Measurements from ENCODE around the gene CREBZF.
"Not testable (repeated sequence)": the region's sequence is repeated elsewhere in the genome, so short reads cannot be mapped to it uniquely, and the experiment has no call there.

The CREBZF gene

DNA sequence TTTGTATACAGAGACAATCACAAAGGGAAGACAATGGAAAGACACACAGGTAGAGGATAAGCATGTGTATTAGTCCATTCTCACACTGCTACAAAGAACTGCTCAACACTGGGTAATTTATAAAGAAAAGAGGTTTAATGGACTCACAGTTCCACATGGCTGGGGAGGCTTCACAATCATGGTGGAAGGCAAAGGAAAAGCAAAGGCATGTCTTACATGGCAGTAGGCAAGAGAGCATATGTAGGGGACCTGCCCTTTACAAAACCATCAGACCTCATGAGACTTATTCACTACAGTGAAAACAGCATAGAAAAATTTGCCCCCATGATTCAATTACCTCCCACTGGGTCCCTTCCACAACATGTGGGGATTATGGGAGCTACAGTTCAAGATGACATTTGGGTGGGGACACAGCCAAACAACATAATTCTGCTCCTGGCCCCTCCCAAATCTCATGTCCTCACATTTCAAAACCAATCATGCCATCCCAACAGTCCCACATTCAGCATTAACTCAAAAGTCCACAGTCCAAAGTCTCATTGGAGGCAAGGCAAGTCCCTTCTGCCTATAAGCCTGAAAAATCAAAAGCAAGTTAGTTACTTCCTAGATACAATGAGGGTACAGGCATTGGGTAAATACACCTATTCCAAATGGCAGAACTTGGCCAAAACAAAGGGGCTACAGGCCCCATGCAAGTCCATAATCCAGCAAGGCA is 6.2 kb upstream of the CREBZF start:
- not testable (repeated sequence) for DNase-seq

DNA sequence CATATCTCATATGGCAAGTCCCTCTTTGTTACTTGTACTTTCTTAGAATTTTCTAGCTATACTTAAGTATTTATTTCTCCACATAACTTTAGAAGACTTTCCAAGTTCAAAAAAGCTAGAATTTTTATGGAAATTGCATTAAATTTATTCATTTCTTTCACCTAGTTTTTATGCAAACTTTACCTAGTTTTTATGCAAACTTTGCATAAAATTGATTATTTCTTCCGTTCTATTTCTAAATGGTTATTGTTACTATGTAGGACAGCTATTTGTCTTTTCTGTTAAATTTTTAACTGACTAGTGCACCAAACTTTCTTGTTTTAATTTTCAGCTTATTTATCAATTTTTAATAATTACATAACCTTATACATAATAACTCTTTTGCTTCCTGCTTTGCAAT is 3.2 kb upstream of the CREBZF start:
- no peak for DNase-seq

DNA sequence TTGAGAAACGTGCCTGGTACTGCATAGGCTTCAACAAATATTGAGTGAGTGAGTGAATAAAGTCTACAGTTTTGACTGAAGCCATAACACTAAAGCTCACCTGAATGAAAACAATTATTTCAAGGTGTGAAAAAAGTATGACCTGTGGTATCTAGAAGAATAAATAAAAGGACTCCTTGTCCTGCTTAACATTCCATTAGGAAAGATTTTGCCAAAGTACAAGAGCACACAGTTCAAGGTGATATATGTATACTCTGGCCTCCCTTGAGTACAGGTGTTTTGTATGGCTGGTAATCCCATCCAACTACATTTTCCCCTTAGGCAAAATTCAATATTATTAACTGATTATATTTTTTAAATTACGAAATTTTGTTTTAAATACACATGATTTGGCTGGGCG is 1.8 kb upstream of the CREBZF start:
- no peak for DNase-seq

DNA sequence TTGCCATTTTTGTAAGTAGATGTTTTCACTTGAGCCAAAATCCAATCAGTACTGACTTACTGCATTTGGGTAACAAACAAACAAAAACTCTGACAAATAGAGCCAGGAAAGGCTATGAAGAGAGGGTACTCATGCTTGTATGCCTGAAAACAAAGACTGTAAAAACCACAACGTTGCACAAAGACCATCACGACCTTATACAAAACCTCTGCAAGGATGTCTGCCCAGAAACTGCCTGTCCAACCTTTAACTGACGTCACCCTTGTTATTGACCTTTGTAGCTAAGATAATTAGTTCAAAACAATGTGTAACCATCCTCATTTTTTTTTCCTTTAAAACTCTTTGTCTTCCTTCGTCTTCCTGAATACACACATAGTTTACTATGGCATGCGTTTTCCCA is 804 bp upstream of the CREBZF start:
- DNase-seq, result peak in 2 of 56 donors; percentile 10 to 22

DNA sequence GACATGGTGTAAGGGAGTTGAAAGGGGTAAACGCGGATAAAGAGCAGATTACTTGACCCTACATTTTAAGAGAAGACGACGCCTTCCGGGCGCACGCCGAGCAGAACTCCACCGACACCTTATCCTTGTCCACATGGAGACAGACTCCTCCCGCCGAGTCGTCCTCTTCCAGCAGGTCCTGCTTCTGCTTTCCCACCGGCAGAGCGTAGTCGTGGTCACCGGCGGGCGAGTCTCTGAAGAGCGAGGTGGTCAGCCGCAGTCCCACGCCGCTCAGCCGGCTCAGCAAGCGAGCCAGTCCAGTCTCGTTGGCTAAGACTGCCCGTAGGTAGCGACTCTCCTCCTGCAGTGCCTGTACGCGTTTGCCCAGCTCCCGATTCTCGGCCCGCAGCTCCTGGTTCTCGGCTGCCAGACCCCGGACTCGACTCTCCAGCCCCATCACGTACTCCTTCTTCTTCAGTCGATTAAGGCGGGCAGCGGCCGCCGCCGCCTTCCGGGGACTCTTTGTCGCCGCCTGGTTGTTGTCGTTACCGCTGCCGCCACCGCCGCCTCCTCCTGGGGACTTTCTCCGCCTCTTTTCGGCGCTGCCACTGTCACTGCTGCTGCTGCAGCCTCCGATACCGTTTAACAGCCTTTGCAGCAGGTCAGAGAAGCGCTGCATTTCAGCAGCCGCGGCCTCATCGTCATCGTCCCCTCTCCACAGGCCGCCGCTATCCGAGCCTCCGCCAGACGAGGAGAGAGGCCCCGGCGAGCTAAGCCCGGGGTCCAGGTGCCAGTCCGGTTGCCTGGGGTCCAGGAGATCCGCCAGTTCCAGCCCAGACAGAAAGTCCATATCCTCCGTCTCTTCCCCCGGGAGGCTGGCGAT is 945 bp downstream of the CREBZF start:
- DNase-seq, result peak in 53 of 56 donors; percentile 8 to 83 (median 67)

DNA sequence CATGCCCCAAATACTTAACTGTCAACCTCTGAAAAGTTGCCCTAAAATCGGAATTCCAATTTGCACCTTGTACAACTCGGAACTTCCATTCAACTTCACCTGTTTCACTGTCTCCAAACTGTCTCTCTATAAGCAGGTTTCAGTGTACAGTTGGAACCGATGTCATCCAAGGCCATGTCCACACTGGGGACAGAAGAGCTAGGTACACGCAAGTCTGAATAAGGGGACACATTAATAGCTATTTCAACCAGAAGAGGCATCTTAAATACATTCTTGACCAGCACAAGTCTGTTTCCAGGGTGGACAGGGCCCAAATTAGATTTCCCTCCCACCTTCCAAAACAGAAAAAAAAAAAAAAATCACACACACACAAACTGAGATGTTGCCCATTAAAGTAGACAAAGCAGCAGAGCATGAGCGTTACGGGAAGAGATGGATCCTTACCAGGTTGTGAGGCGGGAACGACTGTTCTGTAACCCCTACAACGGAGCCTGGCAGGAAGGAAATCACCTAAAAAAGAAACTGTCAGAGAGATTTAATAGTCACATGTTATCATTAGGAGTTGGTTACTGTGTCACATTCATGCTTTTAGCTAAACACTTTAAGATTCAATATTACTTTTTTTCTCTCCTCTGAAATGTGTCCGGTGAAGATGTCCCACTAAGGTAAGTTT is 1.7 kb downstream of the CREBZF start:
- DNase-seq, result no peak

DNA sequence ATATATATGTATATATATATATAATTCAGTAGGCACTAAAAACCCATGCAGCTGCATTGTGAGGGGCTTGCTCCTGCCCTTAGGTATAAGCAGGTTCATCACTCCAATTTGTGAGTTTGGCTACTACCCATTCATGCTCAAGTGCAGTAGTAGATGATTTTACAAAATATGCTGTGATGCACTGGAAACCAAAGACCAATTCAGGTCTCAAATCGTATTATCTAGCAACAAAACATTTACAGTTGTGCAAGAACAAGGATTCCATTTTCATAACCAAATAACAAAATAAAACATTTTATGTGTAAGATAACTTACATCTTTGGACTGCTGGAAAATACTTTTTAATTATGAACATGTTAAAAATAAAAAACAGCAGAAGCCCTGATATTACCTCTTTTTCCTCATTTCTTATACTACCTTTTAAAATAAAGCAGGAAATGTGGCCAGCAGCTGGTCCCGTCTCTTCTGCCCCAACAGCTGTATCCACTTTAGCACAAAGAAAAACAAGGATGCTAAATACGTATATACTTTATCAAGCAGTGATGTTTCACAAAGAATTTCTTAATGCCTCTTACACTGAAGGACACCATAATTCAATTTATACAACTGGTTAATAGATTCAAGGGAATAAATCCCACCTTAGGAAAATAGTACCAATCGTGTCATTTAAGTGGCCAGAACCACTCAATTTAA is 2.8 kb downstream of the CREBZF start:
- no peak for DNase-seq

DNA sequence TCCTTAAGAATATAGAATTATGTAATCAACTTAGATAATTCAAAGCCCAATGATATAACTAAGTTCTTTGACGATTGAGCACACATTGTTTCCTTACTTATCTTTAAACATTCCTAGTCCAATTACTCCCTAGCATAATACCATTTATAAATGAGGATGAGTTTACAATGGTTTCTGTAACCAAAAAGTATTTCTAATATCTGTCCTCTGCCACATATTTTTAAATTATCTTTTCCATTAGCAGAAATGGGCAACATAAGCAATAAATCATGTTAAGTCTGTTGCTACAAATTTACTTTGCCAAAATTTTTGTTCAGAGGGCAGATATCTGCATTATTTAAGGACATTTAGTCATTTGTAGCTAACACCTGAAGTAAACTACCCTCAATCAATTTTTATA is 6.7 kb downstream of the CREBZF start:
- DNase-seq, result no peak

DNA sequence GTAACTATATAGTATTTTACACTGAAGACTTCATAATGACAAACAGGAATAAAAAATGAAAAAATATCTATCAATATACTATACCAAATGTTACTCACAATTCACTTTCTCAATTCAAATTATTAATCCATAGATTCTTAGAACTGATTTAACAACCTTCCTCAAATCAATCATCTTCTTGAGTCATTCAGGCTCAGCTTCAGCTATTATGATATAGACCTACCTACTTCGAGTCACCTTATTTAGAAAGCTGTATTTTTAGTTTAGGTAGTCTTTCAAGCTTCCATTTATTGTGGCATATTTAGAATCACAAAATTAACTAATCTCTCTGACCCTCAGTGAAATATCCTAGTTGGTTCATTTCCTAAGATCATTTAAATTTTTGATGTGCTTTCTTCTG is 8.2 kb downstream of the CREBZF start:
- no peak for DNase-seq

DNA sequence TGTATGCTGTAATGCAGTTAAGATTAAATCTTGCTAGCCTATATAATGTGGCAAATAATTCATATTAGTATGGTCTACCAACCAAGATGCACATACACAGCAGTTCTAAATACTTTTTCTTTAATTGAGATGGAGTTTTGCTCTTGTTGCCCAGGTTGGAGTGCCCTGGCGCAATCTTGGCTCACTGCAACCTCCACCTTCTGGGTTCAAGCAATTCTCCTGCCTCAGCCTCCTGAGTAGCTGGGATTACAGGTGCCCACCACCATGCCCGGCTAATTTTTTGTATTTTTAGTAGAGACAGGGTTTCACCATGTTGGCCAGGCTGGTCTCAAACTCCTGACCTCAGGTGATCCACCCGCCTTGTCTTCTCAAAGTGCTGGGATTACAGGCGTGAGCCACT is 10.6 kb downstream of the CREBZF start:
- DNase-seq, result not testable (repeated sequence)

DNA sequence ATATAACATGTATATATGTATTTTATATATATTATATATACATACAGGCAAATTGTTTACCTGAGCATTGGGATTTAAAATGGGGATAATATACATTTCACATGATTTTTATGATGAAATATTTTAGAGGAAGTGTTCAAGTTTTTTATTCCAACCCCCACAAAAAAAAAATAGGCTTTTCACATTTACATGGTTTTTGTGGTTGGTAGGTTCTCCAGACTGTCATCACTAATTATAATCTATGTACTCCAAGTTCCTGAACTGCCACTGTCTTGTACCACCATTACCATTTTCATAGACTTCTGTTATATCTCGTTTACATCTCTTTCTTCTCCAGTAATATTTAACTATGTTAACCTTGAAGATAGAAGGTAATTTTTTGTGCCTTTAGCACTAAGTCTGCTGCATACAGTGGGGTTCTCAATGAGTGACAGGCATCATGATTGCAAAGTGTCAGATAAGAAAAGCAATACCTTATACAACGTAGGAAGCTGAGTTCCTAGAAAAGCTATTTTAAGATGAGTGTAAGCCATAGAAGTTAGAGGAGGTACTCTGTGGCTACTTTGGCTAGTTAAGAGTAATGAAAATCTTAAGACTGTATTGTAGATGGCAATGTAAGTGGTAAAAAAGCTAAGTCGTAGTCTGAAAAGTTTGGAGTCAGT is 12.0 kb downstream of the CREBZF start:
- no peak for DNase-seq

DNA sequence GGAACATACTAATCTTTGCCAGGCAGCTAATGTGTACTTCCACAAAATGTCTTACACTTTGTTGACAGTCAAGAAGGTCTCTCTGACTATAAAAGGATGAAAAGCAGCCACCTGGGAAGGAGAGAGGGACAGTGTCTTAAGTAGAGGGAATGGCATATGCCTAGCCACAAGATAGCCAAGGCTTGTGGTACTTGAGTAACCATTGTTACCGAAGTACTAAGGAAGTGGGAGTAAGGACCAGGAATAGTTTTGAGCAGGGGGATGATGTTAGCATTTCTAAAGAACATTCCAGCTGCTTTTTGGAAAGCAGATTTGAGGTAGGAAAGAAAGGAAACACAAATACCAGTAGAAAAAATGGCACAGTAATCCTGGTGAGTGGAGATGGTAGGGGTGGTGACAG is 13.8 kb downstream of the CREBZF start:
- DNase-seq, result no peak

DNA sequence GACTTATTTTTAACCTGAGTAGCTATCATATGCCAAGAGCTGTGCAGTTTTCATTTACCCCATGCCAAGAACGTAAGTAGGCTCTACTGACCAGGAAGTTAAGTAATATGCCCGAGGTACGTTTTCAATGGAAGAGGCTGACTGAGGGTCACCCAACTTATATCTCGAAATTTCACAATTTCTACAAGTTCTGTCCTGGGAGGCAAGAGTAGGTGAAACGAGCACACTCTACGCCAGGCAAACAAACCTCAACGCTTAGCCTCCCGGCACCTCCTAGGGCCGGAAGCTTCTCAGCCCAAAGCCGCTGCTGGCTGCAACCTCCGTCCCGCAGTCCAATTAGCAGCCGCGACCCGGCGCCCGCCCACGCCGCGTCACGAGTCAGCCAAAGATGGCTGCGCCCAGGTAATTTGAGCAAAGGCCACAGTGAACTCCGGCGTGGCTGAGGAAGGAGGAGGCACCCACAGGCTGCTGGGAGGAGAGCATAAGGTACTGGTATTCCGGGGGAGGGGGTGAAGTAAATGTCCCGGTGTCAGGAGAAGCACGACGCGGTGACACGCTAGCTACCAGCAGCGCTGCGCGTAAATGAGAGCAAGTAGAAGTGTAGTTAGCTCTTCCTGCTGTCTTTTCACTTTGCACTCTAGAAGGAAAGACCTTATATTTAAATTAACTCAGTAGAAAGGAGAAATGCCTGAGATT is 17.2 kb downstream of the CREBZF start, which contains the start of gene TMEM126A:
TMEM126A (plus strand) TSS at position 364 of the 696 bp plus-strand sequence. CDS start 2,289 bp downstream, outside the sequence.
- DNase-seq, result peak; percentile 10 to 91 (median 76)

DNA sequence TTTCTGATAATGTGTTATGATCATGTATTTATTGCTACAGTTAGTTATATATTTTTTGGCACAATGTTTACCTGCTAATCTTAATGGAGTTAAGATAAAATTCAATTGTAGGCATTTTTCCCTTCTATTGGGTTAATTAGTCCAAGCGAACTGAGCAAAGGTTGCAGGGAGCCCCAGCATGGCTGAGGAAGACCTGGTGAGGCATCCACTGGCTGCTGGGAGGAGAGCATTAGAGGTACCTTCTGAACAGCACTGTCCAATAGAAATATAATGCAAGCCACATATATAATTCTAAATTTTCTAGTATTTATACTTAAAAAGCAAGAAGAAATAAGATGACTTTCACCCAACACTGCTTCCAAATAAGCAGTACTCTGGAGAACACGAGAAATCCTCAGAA is 17.9 kb downstream of the CREBZF start:
- no peak for DNase-seq

DNA sequence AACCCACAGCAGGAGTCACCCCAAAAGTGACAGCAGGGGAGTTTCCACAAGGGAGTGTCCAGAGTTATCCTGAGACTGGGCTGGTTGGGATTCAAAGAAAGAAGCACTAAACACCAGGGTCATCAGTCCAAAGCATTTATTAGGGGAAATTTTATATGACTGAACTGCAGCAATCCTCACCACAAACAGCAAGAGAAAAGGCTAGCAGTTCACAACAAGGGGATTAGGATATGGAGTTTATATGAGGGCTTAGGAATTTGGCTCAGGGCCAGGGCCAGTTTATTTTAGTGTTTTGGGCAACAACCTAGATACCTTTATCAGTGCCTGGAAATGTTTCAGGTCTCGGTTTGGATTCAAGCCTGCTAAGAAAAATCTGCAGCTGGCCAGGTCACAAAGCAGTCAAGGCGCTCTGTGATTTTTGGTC is 21.7 kb downstream of the CREBZF start:
- peak in 1 of 56 donors; percentile 3 for DNase-seq

DNA sequence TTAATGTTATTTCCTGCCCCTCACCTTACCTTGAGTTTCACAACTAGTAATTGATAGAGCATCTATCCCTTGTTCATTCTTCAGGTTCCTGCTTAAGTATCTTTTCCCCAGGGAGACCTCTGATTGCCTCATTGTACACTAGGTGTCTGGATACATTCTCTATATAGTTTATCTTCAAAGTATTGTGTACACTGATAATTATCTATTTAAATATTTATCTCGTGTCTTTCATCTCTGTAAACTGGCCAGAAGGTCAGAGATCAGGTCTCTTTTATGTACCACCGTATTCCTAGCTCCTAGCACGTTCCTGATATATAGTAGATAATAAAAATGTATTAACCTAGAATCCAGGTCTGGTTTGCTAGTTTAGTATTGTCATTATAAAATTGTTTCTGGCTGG is 30.2 kb downstream of the CREBZF start:
- no peak for DNase-seq

DNA sequence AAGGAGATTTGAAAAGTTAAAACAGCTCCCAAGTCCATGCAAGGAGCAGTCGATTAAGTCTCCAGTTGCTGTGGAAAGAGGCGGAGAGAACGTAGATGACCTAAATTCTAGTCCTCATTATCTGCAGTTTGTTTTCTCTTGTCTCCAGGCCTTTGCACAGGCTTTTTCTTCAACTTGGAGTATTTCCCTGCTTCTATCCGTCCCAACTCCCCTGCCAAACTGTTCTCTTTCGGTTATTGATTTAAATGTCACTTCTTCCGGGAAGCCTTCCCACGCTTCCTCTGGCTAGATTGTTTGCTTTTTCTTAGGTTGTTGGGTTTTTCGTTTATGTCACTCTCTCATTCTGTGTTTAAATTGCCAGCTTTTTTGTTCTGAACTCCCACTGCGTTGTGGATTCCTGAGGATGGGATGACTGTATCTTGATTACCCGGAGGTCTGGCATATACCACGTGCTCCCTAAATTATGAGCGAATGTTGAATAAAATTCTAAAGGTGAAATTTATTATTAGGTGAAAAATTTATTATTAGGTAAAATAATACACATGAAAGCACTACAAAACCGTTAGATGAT is 36.1 kb downstream of the CREBZF start:
- DNase-seq, result peak in 4 of 56 donors; percentile 26 to 53 (median 32)

DNA sequence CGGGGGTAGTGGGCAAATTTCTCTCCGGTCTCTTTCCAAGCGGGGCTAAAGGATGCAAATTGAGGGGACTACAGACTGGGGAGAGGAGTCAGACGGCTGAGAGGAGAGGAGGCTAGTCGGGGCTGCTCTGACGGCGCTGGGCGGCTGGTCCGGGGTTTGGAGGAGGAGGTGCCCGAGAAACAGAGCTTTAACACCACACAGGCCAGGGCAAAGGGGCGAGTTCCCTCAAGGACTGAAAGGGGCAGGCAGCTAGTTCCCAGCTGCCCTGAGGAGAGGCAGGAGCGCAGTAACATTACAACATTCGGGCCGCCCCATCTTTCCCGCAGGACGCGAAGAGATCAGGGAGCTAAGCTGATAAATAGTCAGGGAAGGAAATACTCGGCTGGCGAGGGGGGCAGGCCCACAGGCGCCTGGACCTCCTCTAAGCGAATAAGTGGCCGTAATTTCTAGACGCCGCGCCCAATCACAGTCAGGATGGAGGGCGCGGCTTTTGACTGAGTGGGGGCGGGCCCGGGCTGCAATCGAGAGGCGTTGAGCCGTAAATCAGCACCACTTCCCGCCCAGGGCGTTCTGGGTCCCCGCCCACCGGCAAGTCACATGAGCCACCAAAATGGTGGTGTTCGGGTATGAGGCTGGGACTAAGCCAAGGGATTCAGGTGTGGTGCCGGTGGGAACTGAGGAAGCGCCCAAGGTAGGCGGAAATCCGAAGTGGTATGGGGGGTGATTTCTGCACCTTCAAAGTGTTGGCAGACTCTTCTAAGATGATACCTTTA is 36.7 kb downstream of the CREBZF start, which contains the start of gene TMEM126B:
TMEM126B (plus strand) TSS at position 596 of the 773 bp plus-strand sequence; CDS start at position 611, 15 bp downstream.
- peak; percentile 74 to 99 (median 97) for DNase-seq
